Inferior parietal cortex (tissue), 1 donor: ENCODE results near the gene ATMIN.
A peak's percentile ranks its signal among the peaks of the same experiment; 100 is the strongest.

ENCODE experiments used
- DNase-seq: peaks from one replicate; pipeline ENCODE4 v3.0.0-alpha.2; 2016; ENCODE audit errors: extremely low spot score

ATMIN gene, protein sequence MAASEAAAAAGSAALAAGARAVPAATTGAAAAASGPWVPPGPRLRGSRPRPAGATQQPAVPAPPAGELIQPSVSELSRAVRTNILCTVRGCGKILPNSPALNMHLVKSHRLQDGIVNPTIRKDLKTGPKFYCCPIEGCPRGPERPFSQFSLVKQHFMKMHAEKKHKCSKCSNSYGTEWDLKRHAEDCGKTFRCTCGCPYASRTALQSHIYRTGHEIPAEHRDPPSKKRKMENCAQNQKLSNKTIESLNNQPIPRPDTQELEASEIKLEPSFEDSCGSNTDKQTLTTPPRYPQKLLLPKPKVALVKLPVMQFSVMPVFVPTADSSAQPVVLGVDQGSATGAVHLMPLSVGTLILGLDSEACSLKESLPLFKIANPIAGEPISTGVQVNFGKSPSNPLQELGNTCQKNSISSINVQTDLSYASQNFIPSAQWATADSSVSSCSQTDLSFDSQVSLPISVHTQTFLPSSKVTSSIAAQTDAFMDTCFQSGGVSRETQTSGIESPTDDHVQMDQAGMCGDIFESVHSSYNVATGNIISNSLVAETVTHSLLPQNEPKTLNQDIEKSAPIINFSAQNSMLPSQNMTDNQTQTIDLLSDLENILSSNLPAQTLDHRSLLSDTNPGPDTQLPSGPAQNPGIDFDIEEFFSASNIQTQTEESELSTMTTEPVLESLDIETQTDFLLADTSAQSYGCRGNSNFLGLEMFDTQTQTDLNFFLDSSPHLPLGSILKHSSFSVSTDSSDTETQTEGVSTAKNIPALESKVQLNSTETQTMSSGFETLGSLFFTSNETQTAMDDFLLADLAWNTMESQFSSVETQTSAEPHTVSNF

GRCh38 chr16:81035398-81035974 is at the start of gene ATMIN:
TSS of gene ATMIN (plus strand) at chr16:81035842. CDS start at chr16:81035871, 29 bp downstream.
- DNase-seq: peak; percentile 87

DNA sequence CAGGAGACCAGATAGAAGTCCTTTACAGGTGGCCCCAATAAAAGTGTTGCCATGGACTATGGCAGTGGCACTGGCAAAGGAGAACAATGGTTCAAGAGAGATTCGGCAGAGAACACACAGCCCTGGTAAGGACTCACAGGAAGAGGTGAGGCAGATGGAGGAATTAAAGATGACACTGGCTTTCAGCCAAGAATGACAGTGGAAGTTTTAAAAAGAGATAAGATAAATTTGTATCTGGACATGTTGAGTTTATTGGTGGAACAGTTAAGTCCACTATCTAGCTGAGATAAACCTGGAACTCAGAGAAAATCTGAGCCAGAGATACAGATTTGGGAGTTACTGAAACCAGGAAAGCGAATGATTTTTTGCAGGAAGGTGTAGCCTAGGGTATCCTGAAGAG is 49.1 kb upstream of the ATMIN start:
- DNase-seq: no peak

DNA sequence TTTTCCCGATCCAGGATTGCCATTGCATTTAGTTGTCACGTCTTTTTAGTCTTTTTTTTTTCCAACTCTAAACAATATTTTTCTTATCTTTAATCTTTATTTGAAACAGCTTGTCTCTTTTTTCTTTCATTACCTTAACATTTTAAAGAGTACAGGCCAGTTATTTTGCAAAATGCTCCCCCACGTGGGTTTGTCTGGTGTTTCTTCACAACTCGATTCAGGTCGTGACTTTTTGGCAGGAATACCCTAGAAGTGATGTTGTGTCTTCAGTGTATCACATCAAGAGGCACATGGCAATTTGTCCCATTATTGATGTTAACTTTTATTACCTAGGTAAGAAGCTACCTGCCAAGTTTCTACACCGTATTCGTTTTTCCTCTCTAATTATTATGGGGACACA is 46.9 kb upstream of the ATMIN start:
- no peak for DNase-seq

GRCh38 chr16:80989801-80990200 is 45.8 kb upstream of the ATMIN start:
- DNase-seq: no peak

DNA sequence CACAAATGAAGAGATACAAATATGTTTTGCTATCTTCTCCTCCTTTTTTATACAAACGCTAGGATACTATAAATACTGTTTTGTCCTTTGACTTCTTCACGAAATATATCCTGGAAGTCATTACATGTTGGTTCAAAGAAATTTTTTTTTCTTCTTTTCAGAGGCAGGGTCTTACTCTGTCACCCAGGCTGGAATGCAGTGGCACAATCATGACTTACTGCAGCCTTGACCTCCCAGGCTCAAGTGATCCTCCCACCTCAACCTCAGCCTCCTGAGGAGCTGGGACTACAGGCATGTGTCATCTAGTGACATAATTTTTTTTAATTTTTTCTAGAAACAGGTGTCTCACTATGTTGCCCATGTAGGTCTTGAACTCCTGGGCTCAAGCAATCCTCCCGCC is 45.1 kb upstream of the ATMIN start:
- DNase-seq: no peak

- DNase-seq: no peak
Measured at GRCh38 chr16:80990978-80991377, 44.7 kb upstream of the ATMIN start.

GRCh38 chr16:80991792-80992430 is 43.7 kb upstream of the ATMIN start:
- DNase-seq: no peak

DNA sequence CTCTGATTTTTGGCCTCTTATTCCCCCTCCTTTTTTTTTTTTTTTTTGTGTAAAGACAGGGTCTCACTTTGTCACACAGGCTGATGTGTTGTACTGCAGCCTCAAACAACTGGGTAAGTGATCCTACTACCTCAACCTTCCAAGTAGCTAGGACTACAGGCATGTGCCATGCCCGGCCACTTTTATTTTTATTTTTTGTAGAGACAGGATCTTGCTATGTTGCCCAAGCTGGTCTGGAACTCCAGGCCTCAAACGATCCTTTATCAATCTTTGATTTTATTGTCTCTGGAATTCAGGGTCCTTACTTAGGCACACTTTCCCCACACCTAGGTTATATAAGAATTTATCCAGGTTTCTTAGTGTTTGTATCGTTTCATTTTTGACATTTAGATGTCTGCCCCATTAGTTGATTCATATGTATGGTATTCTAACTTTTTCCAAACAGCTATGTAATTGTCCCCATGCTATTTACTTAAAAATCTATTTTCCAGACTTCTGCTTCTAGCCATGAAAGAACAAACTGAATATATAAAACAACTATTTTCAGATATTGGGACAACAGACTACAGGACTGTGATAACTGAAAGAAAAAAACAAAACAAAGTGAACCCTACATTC is 42.9 kb upstream of the ATMIN start:
- no peak for DNase-seq

DNA sequence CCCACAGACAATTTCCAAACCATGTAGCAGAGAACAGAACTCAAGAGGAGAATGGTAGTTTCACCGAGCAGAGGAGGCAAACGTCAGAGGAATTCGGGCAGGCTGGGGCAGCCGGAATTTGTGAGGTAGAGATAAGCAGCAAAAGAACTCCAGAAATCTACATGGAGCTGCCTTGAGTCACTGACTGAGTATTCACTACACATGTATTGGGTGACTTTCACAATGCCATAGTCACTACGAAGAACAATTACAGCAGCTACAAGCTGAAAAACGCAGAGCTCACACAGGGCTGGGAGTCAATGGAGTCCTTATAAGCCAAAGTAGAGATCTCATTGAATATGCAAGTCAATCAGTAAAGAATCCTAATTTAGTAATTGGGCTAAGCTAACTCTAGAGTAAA is 42.3 kb upstream of the ATMIN start:
- peak; percentile 47 for DNase-seq

DNA sequence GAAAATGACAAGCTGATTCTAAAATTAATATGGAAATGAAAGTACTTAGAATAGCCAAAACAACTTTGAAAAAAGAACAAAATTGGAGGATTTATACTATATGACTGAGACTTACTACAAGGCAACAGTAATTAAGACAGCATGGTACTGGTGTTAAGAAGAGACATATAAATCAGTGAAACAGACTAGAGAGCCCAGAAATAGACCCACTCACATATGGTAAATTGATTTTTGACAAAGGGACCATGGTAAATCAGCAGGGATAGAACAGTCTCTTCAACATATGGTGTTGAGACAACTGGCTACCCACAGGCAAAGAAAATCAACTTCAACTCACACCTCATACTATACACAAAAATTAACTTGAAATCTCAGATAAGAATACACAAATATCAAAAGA is 41.8 kb upstream of the ATMIN start:
- no peak for DNase-seq

GRCh38 chr16:80994451-80994850 is 41.2 kb upstream of the ATMIN start:
- DNase-seq: no peak

DNA sequence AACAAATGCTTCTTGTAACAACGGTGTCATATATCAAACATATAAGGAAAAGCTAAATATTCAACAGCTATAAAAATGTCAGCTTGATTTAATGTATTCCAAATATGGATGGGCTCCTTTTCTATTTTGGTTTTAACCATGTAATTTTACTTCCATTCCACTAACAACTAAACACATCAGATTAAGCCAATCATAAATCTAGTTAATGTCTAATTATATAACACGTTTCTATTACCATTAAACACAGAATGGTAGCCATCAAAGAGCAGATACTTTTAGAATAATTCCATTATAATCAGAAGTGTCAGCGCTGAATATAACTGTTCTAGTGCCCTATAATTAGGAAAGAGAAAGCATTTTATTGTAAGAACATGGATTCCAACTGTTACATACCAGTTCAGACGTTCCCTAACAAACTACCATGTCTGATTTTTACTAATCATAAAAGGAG is 38.9 kb upstream of the ATMIN start:
- no peak for DNase-seq

DNA sequence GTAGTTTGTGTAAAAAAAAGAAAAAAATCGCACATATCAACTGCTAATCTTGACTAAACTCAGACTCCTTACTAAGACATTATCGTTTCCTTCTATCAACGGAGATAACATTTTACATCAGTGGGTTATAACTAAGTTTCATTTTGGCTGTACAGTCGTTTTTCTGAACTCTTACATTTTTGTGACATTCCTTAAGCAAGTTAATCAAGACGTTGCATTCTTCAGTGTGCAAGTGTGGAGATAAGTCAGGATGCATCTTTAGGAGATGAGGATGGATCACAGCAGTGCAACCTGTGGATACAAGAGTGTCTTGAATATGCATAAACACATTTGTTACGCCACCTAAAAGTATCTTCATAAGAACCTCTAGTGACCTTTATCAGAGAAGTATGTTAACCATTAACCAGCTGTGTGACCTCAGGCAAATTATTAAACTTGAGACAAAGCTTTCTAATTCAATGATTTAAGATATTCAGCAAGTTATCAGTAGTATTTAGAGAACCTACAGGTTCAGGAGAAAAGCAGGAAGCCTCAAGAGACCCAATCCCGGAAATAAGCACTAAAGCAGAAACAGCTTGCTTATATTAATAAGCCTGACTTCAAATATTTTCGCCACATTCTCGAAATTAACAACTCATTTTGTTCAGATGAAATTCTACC is 38.4 kb upstream of the ATMIN start:
- DNase-seq: no peak

DNA sequence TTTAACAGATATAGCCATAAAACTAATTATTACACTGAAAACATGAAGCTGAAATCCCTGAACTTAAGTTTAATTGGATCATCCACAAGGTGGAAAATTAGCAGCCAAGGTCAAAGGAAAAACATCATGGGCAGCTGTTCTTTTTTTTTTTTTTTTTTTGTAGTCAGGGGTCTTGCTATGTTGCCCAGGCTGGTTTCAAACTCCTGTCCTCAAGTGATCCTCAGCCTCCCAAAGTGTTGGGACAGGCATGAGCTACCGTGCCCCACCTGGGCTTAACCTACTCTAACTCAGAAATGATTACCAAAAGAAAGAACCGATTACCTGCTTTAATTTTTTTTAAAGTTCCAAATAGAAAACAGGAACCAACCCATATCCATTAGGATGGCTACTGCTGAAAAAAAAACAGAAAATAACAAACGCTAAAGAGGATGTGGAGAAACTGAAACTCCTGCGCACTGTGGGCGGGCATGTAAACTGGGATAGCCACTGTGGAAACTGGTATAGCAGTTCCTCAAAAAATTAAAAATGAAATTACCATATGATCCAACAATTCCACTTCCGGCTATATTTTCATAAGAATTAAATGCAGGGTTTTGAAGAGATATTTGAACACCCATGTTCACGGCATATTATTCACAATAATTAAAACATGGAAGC is 37.5 kb upstream of the ATMIN start:
- no peak for DNase-seq

DNA sequence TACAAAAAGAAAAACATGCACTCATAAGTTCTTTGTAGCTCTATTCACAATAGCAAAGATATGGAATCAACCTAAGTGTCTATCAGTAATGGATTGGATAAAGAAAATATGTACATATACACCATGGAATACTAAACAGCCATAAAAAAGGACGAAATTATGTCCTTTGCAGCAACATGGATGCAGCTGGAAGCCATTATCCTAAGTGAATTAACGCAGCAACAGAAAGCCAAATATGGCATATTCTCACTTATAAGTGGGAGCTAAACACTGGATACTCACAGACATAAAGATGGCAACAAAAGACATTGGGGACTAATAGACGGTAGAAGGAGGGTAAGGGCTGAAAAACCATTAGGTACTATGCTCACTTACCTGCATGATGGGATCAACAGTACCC is 34.8 kb upstream of the ATMIN start:
- DNase-seq: no peak

GRCh38 chr16:81001330-81001729 is 34.3 kb upstream of the ATMIN start:
- no peak for DNase-seq

DNA sequence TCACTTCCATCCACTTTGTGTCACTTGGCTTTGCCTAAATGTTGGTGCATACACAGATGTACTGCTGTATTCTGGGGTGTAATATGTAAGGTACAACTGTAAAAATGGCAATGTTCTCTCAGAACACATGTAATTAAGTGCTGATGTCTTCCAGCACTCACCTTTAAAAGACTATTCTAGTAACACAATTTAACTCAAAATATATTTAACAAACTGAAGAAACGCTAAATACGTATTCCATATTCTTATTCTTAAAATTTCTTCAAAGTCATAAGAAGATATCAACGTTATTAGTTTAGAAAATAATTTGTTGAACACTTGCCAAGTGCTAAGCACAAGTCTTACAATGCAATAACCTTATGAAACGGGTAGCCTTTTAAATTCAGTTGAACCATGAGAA is 32.6 kb upstream of the ATMIN start:
- no peak for DNase-seq

GRCh38 chr16:81003610-81004460 is 31.8 kb upstream of the ATMIN start:
- DNase-seq: no peak

- peak; percentile 94 for DNase-seq
Measured at GRCh38 chr16:81004646-81005353, 30.8 kb upstream of the ATMIN start.
